GM18868 (cell line): Measurements from ENCODE around the gene STX8.
"Not testable (repeated sequence)": the region's sequence is repeated elsewhere in the genome, so short reads cannot be mapped to it uniquely, and the experiment has no call there.

Source experiments
- ATAC-seq: cut with Tn5 transposase; IDR thresholded peaks from one replicate; pipeline ENCODE4 v1.9.1; 2021; ENCODE audit warnings: mild to moderate bottlenecking, moderate library complexity; ENCODE audit not compliant: unreplicated experiment

STX8 gene

GRCh38 chr17:9557161-9557755 lies 18.4 kb downstream of the STX8 start:
- no peak for ATAC-seq

GRCh38 chr17:9554715-9555114 lies 20.9 kb downstream of the STX8 start:
- not testable (repeated sequence) for ATAC-seq

DNA sequence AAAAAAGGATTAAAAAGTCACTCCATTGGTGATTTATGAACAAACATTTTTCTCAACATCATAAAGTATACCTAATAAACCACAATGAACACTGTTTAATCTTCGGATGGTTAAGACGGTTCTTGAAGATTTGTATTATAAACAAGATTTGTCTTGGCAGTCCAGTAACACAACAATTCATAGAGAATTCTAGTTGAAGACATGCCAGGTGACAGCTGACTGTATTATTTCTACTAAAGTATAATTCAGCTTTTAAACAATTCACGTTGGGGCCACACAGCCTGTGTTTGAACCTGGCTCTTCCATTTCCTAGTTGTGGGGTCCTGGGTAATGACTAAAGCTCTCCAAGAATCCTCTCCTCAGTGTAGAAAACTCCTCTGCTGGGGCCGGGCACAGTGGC lies 22.0 kb downstream of the STX8 start:
- ATAC-seq: no peak

- ATAC-seq: no peak
Measured at GRCh38 chr17:9553181-9553580, 22.4 kb downstream of the STX8 start.

- ATAC-seq: no peak
Measured at GRCh38 chr17:9549215-9549614, 26.4 kb downstream of the STX8 start.

DNA sequence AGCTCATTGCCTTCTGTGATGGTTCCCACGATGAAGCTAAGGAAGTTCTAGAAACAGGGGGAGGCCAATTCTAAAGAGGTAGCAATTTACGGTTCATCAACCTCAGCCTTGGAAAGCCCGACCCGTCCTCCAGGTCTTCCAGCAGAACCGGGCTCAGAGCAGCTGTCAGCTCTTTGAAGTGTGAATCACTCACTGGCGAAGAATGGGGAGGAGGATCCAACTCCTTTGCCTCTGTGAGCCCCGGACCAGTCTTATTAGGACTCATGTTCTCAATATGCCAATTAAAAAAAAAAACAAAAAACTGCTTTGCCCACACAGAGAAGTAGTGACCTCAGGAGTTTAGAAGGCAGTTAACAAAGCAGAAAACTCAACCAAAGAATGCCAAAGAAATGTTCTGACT lies 31.4 kb downstream of the STX8 start:
- no peak for ATAC-seq

GRCh38 chr17:9541718-9542117 lies 33.9 kb downstream of the STX8 start:
- ATAC-seq: no peak

DNA sequence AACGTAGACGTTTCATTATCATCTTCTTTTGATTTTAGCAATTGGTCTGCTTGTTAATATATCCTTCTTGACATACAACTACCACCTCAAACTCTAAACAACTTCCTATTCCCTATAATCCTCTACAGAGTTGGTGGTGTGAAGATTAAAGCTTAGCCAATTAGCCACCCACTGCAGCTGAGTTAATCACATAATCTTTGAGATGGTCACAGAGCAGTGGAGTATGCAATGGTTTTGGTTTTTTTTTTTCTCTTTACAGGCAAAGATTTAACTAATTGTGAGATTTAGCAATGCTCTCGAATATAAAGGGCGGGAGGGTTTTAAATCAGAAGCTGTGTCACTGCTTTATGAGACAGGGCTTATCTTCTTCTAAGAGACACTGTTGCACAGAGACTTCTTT lies 37.0 kb downstream of the STX8 start:
- no peak for ATAC-seq

DNA sequence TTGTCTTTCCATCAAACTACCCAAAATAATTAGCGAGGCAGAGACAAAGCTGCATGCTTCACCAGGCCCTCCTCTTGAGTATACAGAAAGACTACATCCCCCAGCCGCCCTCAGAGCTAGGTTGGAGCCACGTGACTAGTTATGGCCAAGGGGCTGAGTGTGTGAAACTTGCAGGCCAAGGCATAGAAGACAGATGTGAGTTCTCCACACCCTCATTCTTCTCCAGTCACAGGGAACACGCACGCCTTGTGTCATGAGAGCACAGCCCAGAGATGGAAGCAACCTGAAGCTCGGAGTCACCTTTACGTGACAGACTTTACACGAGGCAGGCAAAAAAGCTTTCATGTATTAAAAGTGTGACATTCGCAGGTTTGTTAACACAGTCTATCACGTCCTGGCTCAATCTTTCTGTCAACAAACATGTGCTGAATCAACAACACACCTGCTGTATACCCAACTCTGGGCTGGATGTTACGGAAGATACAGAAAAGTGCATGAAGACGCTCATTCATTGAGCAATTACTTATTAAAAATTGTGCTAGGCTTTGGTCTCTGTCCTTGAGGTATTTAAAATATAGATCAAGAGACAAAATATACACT lies 38.3 kb downstream of the STX8 start:
- ATAC-seq: no peak

GRCh38 chr17:9536061-9536460 lies 39.6 kb downstream of the STX8 start:
- no peak for ATAC-seq

DNA sequence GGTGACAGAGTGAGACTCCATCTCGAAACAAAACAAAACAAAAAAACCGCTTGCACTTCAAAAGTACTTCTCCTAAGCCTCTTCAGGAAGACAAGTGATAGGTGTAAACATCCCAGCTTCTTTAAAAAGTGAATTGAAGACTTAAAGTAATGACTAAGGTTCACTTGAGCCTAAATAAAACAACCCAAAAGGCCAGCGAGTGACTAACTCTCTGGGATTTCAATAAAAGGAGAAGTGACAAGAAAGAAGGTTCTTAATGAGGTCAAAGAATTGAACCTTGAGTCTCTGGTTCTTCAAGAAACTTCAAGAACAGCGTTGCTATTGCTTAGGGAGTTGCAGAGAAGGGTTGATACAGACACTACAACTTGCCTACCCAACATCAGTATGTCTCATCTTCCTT lies 42.2 kb downstream of the STX8 start:
- no peak for ATAC-seq

- no peak for ATAC-seq
Measured at GRCh38 chr17:9532715-9533114, 42.9 kb downstream of the STX8 start.

GRCh38 chr17:9531034-9531433 lies 44.6 kb downstream of the STX8 start:
- ATAC-seq: no peak

DNA sequence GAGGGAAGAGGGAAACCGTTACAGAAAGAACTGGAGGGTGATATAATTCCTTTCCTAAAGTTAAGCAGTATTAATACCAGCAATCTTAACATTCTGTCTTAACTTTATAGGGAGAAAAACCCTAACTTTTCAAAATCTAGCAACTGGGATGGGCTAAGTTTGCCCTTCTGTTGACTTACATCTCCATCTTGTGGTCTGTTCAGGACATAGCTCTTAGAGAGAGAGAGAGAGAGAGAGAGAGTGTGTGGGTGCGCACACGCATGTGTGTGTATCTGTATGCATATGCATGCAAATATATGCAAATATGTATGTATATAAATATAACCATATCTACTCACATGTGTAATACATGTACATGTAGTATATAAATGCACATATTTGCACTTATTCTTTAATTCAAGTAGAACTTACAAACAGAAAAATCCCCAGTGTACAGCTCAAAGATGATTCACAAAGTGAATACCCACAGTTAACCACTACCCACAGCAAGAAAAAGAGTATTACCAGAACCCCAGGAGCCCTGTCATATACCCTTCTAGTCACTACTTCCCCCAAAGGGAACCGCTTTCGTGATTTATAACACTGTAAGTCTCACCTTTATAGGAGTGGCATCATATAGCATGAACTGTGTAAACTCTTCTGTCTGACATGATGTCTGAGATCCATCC lies 46.5 kb downstream of the STX8 start:
- no peak for ATAC-seq

DNA sequence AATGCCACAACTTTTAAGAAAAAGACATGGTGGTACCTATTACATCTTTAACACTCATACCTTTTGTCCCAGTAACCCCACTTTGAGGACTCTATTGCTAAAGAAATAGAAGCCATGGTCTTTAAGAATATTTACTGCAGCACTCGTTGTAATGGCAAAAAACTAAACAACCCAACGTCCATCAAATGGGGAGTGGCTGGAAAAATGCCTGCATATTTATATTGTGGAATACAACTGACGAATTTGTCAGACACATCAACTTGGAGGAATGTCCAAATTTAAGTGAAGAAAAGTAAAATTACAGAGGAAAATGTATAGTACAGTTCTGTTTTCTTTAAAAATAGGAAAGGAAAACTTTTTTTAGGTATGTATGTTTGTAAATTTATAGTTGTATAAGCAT lies 47.8 kb downstream of the STX8 start:
- ATAC-seq: no peak

DNA sequence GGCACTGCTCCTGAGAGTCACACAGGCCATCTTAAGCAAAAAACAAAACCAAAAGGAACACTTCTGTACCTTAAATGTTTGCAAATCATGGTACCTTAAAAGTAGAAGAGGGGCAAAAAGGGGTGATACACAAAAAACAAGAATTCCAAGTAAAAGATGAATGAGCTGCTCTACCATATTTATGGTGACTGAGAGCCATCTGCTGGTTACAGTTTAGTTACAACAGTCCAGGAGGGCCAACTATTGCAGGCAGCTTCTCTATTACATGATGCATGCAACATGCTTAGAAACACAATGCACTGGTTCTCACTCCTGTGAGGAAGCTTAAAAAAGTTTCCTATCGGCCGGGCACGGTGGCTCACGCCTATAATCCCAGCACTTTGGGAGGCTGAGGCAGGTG lies 53.5 kb downstream of the STX8 start:
- no peak for ATAC-seq

DNA sequence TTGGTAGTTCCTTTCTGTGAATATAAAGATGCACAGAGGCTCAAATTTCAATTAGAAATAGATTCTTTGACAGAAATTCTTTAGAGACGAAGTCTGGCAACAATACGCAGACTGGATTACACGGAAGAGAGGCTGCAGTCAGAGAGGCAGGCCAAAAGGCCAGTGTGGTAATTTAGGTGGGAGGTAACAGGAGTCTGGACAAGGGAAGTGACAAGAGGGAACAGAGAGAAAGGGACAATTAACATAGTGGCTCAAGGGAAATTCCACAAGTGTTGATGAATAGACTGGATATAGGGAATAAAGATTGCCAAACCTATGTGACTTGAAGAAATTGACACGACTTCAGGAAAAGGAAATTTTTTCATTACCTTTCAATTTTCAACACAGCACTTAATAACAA lies 54.6 kb downstream of the STX8 start:
- no peak for ATAC-seq

- no peak for ATAC-seq
Measured at GRCh38 chr17:9520649-9521048, 55.0 kb downstream of the STX8 start.

GRCh38 chr17:9519583-9520272 lies 55.9 kb downstream of the STX8 start:
- no peak for ATAC-seq

DNA sequence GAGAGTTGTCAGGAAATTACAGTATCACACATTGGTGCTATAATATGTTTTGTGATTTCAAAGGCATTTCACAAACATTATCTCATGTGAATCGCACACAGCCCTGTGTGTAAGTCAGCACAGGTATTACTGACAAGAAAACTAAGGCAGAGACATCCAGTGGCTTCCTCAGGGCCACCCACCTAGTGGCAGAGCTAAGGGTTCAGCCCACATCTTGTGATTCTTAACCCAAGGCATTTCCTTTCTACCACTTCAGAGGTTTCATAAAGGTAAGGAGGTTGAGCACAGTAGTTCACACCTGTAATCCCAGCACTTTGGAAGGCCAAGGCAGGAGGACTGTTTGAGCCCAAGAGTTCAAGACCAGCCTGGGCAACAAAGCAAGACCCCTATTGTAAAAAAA lies 58.2 kb downstream of the STX8 start:
- no peak for ATAC-seq

GRCh38 chr17:9513266-9513665 lies 62.4 kb downstream of the STX8 start:
- ATAC-seq: no peak
